MCF 10A (cell line): ENCODE data around the gene COCH. TPM values are rescaled to one million over a fixed set of nuclear protein-coding genes. Genes with fewer than 3 reads are reported as not detected.
A peak's percentile ranks its signal among the peaks of the same experiment; 100 is the strongest.

Source experiments
- Bru-seq: library from RNA; stranded (reverse); fragments of 400-500 nt; gene quantifications from one replicate; lab custom pipeline; 2021; lab: Mats Ljungman, UMichigan
- BruChase-seq, 2 experiments: library from RNA; stranded (reverse); fragments of 400-500 nt; gene quantifications; one replicate each; lab custom pipeline; 2021; lab: Mats Ljungman, UMichigan
- BruUV-seq: library from RNA; stranded (reverse); fragments of 400-500 nt; replicated peaks from 2 replicates; lab custom pipeline; 2021; lab: Mats Ljungman, UMichigan
- CTCF ChIA-PET: fragments of 300-600 bp; sonication (Branson Sonifier 250); formaldehyde crosslinking; extraction: SDS; loops from one replicate; lab custom pipeline; 2021; ENCODE audit warnings: antibody characterized with exemption, inconsistent platforms; lab: Yijun Ruan, JAX
- POLR2A ChIA-PET: fragments of 300-600, 350-650 bp; sonication (Branson Sonifier 250); formaldehyde crosslinking; extraction: SDS; loops from one replicate; lab custom pipeline; 2020; ENCODE audit warnings: antibody characterized with exemption, inconsistent platforms; lab: Yijun Ruan, JAX
- DNase-seq: peaks from one replicate; pipeline ENCODE4 v3.0.0-alpha.2; 2018; ENCODE audit not compliant: unreplicated experiment
- H3K27ac Mint-ChIP-seq: one replicate; pipeline ENCODE4 v1.8.0; 2022; ENCODE audit warnings: mild to moderate bottlenecking, low read depth, mixed read lengths; ENCODE audit not compliant: unreplicated experiment
- H3K27me3 Mint-ChIP-seq: one replicate; pipeline ENCODE4 v1.8.0; 2022; ENCODE audit warnings: mixed read lengths; ENCODE audit not compliant: insufficient read depth, unreplicated experiment
- H3K36me3 Mint-ChIP-seq: one replicate; pipeline ENCODE4 v1.8.0; 2022; ENCODE audit warnings: mild to moderate bottlenecking, moderate library complexity, mixed read lengths; ENCODE audit not compliant: insufficient read depth, unreplicated experiment
- H3K4me1 Mint-ChIP-seq: one replicate; pipeline ENCODE4 v1.8.0; 2022; ENCODE audit warnings: mixed read lengths; ENCODE audit not compliant: insufficient read depth, unreplicated experiment
- H3K4me3 Mint-ChIP-seq: one replicate; pipeline ENCODE4 v1.8.0; 2022; ENCODE audit warnings: mild to moderate bottlenecking, moderate library complexity, mixed read lengths; ENCODE audit not compliant: unreplicated experiment
- H3K9me3 Mint-ChIP-seq: one replicate; pipeline ENCODE4 v1.8.0; 2022; ENCODE audit warnings: mixed read lengths; ENCODE audit not compliant: unreplicated experiment
- intact Hi-C: fragments of 100-400 bp; cut with micrococcal nuclease; formaldehyde crosslinking; loops from 2 replicates; pipeline ENCODE4 v1.14.1; 2022
- long read RNA-seq: library from polyadenylated mRNA; stranded (forward); transcript quantifications from one replicate; pipeline ENCODE4 v2.0.0, GENCODE V29; 2022
- total RNA-seq: library from RNA; stranded (reverse); gene quantifications from 2 replicates; pipeline ENCODE4 v1.2.3, GENCODE V29; 2022
- TF ChIP-seq, protein P1 (sequence below): fragments of 200-600 bp; IDR thresholded peaks from one replicate; pipeline ENCODE4 v1.8.0; 2022; ENCODE audit warnings: antibody characterized with exemption, mild to moderate bottlenecking; ENCODE audit not compliant: unreplicated experiment

Gene COCH
- total RNA-seq (0.23 TPM in 1 of 2 replicates, not detected in the other), Bru-seq, nascent RNA (percentile 8 among the genes with signal in this experiment), BruChase-seq, experiment 1, labeled RNA remaining after a 6-hour chase (percentile 10 among the genes with signal in this experiment), BruChase-seq, experiment 2, labeled RNA remaining after a 2-hour chase (percentile 10 among the genes with signal in this experiment)
- long read RNA-seq, partial matches to known transcripts, result 0 of 19 reads
- long read RNA-seq, other reads (novel, unspliced or antisense), result 19 of 19 reads

GRCh38 chr14:30874120-30874998 is at the start of gene COCH:
COCH (plus strand) TSS chr14:30874559; CDS start chr14:30874939, 380 bp downstream.
- Mint-ChIP-seq H3K9me3 (no peaks in the 10 kb centered on the region), H3K27me3 (peaks cover 23% of the 10 kb centered on the region), H3K4me1 (no peaks in the 10 kb centered on the region), H3K4me3 (peak within 1 kb of the TSS; percentile 64), H3K36me3 (no peaks in the 10 kb centered on the region), H3K27ac (no peak within 1 kb of the TSS)
- DNase-seq, result no peak
- BruUV-seq, result no TSS peak
- intact Hi-C loops, result no loop called here
- TF ChIP-seq, protein P1, sequence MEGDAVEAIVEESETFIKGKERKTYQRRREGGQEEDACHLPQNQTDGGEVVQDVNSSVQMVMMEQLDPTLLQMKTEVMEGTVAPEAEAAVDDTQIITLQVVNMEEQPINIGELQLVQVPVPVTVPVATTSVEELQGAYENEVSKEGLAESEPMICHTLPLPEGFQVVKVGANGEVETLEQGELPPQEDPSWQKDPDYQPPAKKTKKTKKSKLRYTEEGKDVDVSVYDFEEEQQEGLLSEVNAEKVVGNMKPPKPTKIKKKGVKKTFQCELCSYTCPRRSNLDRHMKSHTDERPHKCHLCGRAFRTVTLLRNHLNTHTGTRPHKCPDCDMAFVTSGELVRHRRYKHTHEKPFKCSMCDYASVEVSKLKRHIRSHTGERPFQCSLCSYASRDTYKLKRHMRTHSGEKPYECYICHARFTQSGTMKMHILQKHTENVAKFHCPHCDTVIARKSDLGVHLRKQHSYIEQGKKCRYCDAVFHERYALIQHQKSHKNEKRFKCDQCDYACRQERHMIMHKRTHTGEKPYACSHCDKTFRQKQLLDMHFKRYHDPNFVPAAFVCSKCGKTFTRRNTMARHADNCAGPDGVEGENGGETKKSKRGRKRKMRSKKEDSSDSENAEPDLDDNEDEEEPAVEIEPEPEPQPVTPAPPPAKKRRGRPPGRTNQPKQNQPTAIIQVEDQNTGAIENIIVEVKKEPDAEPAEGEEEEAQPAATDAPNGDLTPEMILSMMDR, result no peak
- CTCF ChIA-PET, result interaction anchor here (0.5 to 0.6 kb wide), 2 partner anchors 51 to 102 kb away, joined by 3 read pairs; no protein-coding TSS in a partner anchor
- POLR2A ChIA-PET, result no interaction called here

GRCh38 chr14:30826070-30826469 is 48.3 kb upstream of the COCH start:
- POLR2A ChIA-PET, result no interaction called here
- Mint-ChIP-seq H3K4me1 (no peaks in the 10 kb centered on the region), H3K27me3 (no peaks in the 10 kb centered on the region), H3K36me3 (no peaks in the 10 kb centered on the region), H3K9me3 (peaks cover 27% of the 10 kb centered on the region), H3K27ac (no peak overlapping the region), H3K4me3 (no peak overlapping the region)
- TF ChIP-seq, protein P1, result no peak
- DNase-seq, result no peak
- BruUV-seq, result no TSS peak
- CTCF ChIA-PET, result no interaction called here
- intact Hi-C loops, result no loop called here

DNA sequence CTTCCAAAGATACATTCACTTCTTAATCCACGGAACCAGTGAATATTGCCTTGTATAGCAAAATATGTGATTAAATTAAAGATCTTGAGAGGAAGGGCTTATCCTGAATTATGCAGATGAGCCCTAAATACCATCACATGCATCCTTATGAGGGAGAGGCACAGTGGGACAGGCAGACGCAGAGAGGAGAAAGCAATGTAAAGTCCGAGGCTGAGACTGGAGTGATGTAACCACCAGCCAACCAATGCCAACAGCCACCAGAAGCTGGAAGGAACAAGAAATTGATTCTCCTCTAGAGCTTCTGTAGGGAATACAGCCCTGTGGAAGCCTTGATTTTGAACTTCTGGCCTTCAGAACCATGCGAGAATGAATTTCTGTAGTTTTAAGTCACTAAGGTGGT is 44.5 kb upstream of the COCH start:
- Mint-ChIP-seq H3K4me3 (no peak overlapping the region), H3K27me3 (no peaks in the 10 kb centered on the region), H3K36me3 (no peaks in the 10 kb centered on the region), H3K4me1 (no peaks in the 10 kb centered on the region), H3K9me3 (peaks cover 20% of the 10 kb centered on the region), H3K27ac (no peak overlapping the region)
- TF ChIP-seq, protein P1, result no peak
- intact Hi-C loops, result no loop called here
- CTCF ChIA-PET, result no interaction called here
- DNase-seq, result no peak
- no TSS peak for BruUV-seq
- POLR2A ChIA-PET, result no interaction called here

DNA sequence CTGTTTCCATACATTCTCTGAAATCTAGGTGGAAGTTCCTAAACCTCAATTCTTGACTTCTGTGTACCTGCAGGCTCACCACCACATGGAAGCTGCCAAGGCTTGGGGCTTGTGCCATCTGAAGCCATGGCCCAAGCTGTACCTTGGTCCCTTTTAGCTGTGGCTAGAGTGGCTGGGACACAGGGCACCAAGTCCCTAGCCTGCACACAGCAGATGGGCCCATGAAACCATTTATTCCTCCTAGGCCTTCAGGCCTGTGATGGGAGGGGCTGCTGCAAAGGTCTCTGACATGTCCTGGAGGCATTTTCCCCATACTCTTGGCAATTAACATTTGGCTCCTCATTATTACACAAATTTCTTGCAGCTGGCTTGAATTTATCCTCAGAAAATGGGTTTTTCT is 40.0 kb upstream of the COCH start:
- peaks cover 7% of the 10 kb centered on the region for H3K9me3 Mint-ChIP-seq
- H3K4me1 Mint-ChIP-seq, result no peaks in the 10 kb centered on the region
- DNase-seq, result no peak
- intact Hi-C loops, result no loop called here
- ChIA-PET POLR2A (no interaction called here), CTCF (no interaction called here)
- no TSS peak for BruUV-seq
- TF ChIP-seq, protein P1, result no peak
- H3K27ac Mint-ChIP-seq, result no peak overlapping the region
- no peaks in the 10 kb centered on the region for H3K36me3 Mint-ChIP-seq
- no peak overlapping the region for H3K4me3 Mint-ChIP-seq
- no peaks in the 10 kb centered on the region for H3K27me3 Mint-ChIP-seq
